Epidermal melanocyte (primary cell): Measurements from ENCODE around the gene RAD51B.
"Not testable (repeated sequence)": the region's sequence is repeated elsewhere in the genome, so short reads cannot be mapped to it uniquely, and the experiment has no call there.

ENCODE experiments used
- DNase-seq: peaks from one replicate; pipeline ENCODE4 v3.0.0; 2011; ENCODE audit warnings: low spot score; ENCODE audit not compliant: insufficient read length

RAD51B gene

DNA sequence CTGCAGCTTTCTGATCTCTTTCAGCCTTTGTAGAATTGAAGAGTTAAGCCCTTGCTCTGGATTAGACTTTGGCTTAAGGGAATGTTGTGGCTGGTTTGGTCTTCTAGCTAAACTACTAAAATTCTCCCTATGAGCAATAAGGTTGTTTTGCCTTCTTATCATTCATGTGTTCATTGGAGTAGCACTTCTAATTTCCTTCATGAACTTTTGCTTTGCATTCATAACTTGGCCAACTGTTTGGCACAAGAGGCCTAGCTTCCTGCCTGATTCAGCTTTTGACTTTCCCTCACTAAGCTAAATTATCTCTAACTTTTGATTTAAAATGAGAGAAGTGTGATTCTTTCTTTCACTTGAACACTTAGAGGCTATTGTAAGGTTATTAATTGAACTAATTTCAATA, 384.3 kb downstream of the RAD51B start:
- DNase-seq = no peak

DNA sequence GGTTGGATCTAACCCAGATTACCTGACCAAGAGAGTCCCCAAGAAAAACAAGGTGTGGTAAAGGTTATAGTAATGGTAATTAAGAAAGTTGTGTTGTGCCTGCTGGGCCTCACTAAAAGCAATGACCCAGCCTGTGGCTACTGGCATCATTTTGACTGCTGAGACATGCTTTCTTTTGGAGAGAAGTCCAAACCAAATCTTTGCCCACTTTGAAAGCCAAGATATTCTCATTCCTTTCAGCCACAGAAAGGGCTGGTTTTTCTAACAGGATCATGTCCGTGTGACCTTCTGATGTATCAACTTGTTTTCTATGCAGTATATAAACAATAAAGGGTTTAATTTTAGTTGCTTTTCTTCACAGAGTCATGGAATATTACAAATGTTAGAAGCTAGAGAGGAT, 388.6 kb downstream of the RAD51B start:
- DNase-seq = no peak

GRCh38 chr14:68208626-68209317, 389.2 kb downstream of the RAD51B start:
- DNase-seq = no peak

DNA sequence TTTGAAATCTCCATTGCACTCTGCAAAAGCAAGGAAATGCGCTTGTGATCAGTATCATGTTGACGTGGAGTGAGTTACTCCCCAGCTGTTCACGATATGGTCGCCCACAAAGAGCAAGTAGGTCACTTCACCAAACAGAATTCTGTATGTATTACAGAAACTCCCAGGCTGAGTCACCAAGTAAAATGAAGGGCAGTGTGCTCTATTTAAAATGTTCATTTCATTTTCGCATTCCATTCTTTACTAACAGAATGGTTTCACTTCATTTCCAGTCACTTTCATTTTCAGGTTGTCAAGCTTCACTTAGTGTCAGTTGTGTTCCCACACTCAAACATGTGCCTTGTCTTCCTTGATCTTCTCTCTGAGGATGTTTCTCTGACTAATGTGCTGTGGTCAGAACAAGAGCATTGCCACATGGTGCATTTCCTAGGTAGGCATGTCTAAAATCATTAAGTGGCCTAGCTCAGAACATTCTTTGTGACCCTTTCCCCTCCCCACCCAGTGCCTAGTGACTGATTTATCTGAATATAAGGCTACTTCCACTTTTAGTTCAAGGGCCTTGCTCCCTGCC, 391.2 kb downstream of the RAD51B start:
- peak; percentile 43 for DNase-seq

DNA sequence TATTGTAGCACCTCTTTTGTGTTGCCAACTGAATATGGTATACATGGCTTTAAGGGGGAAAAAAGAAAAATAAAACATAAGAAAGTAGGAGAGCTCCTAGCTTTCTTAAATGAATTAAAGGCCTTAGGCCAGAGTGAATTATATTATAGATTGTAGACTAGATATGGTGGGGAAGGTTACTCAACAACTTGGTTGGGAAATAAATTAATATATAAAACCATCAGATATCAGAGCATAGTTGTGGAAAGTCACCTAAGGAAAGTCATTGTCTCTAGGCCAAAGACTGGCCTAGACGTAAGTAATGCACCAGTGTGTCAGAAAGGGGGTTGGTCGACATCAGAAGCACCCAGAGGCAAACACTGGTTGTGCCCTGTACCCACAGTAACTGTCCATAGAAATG, 391.8 kb downstream of the RAD51B start:
- DNase-seq = no peak

- DNase-seq = no peak
These were observed 392.3 kb downstream of the RAD51B start for GRCh38 chr14:68211886-68212285.

- no peak for DNase-seq
These were observed 392.8 kb downstream of the RAD51B start for GRCh38 chr14:68212361-68212760.

GRCh38 chr14:68214431-68214830, 394.9 kb downstream of the RAD51B start:
- no peak for DNase-seq

GRCh38 chr14:68215629-68216028, 396.1 kb downstream of the RAD51B start:
- DNase-seq = no peak

GRCh38 chr14:68216079-68216478, 396.5 kb downstream of the RAD51B start:
- no peak for DNase-seq

GRCh38 chr14:68216957-68217356, 397.4 kb downstream of the RAD51B start:
- no peak for DNase-seq

DNA sequence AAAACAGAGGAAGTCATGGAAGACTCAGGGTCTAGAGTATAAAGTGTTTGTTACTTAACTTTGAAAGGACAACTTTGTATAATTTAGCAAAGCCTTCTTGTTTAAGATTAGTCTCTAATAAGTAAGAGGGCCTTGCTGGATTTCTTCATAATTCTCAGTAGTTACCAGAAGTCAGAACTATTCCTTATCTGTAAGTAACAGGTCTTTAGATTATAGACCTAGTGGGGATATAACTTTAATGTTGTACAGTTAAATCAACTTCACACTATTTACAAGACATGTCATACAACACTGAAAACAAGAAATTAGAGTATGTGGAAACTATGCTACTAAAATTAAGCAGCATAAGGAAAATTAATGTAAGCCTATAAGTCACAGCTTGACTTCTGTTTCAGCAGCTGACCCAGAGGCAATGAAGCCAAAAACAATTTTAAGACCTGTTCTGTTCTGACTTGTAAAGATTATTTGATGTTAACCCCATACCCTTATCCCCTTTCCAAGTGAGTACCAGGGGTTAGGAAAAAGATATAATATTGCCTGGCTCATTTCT, 398.3 kb downstream of the RAD51B start:
- no peak for DNase-seq

DNA sequence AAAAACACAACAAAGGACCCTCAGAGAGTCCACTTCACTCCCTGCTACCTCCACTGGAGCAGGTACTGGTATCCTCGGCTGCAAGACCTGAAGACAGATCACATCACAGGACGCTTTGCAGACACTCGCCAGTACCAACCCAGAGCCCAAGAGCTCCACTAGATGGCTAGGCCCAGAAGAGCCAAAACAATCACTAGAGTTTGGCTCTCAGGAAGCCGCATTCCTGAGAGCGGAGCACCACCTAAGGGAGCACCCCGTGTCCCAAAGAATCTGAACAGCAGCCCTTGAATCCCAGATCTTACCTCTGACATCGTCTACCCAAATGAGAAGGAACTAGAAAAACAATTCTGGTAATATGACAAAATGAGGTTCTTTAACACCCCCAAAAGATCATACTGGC, 399.8 kb downstream of the RAD51B start:
- DNase-seq = no peak

- not testable (repeated sequence) for DNase-seq
These were observed 401.5 kb downstream of the RAD51B start for GRCh38 chr14:68221046-68221445.

DNA sequence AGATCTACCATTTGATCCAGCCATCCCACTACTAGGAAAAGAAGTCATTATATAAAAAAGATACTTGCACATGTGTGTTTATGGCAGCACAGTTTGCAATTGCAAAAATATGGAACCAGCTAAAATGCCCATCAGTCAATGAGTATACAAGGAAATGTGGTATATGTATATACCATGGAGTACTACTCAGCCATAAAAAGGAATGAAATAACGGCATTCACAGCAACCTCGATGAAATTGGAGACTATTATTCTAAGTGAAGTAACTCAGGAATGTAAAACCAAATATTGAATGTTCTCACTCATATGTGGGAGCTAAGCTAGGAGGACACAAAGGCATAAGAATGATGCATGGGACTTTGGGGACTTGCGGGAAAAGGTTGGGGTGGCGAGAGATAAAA, 402.6 kb downstream of the RAD51B start:
- DNase-seq = no peak

- no peak for DNase-seq
These were observed 403.1 kb downstream of the RAD51B start for GRCh38 chr14:68222726-68223125.

DNA sequence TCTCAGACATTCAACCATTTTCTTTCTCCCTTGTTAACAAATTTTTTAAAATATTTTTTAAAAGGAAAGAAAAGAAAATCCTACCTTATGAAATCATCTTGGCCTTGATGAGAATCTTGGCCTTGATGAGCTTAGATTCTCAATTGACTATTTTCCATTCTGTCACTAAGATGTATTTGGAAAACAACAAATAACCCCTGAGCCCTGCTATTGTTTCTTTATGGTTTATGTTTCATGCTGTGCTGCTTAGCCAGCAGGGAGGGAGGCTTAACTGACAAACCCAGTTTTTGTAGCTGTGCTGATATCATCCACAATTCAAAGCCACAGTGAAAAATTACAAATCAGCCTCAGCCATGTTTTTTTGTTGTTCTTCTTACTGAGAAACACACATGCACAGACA, 404.1 kb downstream of the RAD51B start:
- DNase-seq = no peak

DNA sequence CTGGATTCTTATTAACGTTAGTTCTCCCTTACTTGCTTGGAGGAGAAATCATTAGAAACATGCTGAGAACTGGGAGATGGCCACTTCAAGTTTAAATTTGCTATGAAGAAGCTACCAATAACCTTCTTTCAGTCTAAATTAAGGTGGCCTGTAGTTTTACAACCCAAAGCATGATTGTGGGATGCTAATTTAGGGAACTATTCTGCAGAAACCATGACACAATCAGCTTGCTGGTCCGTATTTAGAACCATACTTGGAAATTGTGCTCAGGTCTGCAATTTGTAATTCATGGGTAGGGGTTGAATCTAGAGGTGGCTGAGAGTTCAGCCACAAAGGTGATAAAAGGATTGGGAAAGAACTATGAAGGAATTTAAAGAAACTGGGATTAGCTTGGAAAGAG, 405.7 kb downstream of the RAD51B start:
- DNase-seq = no peak

- no peak for DNase-seq
These were observed 406.9 kb downstream of the RAD51B start for GRCh38 chr14:68226523-68226922.

DNA sequence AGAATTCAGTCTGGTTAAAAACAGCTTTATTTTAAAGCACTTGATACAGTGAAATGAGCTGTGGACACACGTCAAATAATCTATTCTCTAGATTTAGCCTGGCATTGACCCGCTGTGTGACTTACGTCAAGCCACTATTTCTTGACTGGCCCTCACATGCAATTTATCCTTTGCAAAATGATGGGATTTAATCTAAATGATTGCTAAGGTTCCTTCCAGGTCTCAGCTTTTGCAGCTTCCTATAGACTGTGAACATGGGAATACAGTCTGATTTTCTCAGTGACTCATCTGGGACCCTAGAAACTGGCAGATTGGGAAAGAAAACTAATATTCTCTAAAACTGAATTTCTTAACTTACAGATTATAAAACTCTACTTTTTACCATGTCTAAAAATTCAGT, 409.1 kb downstream of the RAD51B start:
- no peak for DNase-seq

DNA sequence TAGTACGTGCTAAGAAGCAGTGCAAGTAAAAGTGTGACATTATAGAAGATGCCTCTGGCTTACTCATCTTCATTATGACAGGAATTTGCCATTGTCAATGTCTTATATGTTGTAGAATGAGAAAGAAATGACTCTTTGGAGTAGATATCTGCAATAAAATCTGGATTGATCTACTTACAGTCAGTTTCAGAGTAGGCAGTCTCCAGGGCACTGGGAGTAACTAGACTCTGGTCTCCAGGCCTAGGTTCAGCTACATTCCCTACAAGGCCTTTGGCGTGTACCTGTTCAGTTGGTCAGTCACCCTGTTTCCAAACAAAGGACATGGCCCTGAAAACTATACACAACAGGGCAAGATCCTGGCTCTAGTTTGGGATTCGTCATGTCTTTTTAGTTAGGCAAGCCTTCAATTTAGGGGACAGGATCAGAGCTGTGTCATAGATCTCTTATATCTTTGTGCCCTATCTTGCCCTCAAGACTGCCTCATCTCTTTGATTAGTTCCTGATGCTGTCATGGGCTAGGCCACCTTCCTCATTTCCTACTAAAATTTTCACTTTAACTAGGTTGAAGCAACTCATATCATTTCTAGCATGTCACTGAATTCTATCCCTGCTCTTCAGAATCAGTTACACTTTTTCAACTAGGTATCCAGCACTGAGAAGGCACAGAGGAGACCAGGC, 410.0 kb downstream of the RAD51B start:
- no peak for DNase-seq

DNA sequence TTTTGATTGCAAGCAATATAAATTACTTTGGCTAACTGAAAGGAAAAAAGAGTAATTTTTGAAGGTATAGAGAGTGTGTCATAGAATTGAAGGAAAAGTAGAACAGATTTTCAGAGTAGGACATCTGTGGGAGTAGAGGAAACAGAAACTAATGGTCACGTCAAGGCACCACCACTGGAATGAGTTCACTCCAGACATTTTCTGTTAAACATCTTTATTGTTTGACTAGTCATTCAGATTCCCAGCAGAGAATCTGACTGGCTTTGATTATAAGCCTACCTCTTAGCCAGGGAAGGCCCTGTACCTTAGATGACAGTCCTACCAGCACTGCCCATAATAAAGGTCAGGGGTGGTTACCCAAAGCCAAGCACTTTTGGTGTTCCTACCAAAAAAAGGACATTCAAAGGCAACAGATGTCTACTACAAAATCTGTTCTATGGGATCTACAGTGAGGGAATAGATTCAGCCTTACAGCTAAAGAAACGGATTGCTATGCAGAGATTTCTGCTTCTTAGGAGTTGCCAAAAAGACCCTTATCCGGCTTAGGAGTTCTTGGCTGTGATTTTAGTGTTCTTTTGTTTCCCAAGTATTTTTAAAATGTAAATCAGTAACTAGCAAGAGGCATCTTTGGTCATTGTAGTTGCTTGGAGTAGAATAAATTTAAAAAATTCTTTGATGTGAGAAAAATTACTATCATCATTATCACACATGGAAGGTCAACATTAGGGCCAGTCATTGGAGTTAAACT, 410.8 kb downstream of the RAD51B start:
- DNase-seq = no peak
